SU-DHL-6 (cell line): ENCODE data around the gene RBM28.

ENCODE experiments used
- CTCF ChIP-seq: fragments of 200-600 bp; sonication (generic); IDR thresholded peaks from one replicate; pipeline ENCODE4 v1.5.1; 2017; ENCODE audit warnings: antibody characterized with exemption, mild to moderate bottlenecking, low read length, moderate library complexity; ENCODE audit not compliant: insufficient read depth, poor library complexity, severe bottlenecking
- EZH2phosphoT487 ChIP-seq: fragments of 200-600 bp; sonication (generic), shearing (Covaris generic); conservative IDR thresholded peaks from 2 replicates; pipeline ENCODE4 v1.6.1; 2018; ENCODE audit warnings: mild to moderate bottlenecking, antibody characterized with exemption, low read length, moderate library complexity, mixed read lengths

- TF ChIP-seq CTCF (no peak), EZH2phosphoT487 (no peak)
Measured at GRCh38 chr7:128304212-128304611, 39.5 kb downstream of the RBM28 start.
